IMR-90 (cell line): Measurements from ENCODE around the gene RRM1.

Source experiments
- FOS ChIP-seq: fragments of 150-350 bp; IDR thresholded peaks from 2 replicates; pipeline ENCODE4 v1.6.1; 2016; ENCODE audit warnings: low read depth, low read length
- POLR2A ChIP-seq: IDR thresholded peaks from 2 replicates; pipeline ENCODE4 v1.6.1; 2012; ENCODE audit warnings: mild to moderate bottlenecking, low read depth, low read length
- RAD21 ChIP-seq: IDR thresholded peaks from 2 replicates; pipeline ENCODE4 v1.6.1; 2012; ENCODE audit warnings: low read length, improper control_type of control experiment
- RFX5 ChIP-seq: IDR thresholded peaks from 2 replicates; pipeline ENCODE4 v1.8.0; 2012; ENCODE audit warnings: low read depth, mild to moderate bottlenecking, low read length, moderate library complexity
- TF ChIP-seq, protein P1 (sequence below): conservative IDR thresholded peaks from 2 replicates; pipeline ENCODE4 v1.5.1; 2012; ENCODE audit warnings: mild to moderate bottlenecking, low read depth, low read length, improper control_type of control experiment
- TF ChIP-seq, protein P2 (sequence below): fragments of 150-350 bp; IDR thresholded peaks from 2 replicates; pipeline ENCODE4 v1.6.1; 2017; ENCODE audit warnings: mild to moderate bottlenecking, antibody characterized with exemption, low read length, low read depth

DNA sequence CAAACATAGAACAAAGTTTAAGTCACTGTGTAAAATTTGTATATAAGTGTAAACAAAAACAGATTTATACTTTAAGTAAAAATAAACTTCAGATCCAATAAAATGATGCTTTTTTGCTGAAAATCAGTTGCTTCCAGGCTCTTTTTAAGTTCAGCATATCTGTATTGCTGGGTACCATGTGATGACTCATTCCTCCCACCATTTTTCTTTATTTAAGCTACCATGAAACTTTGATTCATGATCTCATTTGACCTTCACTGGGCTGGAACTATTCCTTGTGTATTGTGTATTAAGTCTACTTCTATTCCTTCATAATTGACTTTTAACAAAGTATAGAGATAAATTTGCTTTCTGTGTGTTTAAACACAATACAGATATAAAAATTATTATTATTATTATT is 46.3 kb upstream of the RRM1 start:
- TF ChIP-seq, protein P1, sequence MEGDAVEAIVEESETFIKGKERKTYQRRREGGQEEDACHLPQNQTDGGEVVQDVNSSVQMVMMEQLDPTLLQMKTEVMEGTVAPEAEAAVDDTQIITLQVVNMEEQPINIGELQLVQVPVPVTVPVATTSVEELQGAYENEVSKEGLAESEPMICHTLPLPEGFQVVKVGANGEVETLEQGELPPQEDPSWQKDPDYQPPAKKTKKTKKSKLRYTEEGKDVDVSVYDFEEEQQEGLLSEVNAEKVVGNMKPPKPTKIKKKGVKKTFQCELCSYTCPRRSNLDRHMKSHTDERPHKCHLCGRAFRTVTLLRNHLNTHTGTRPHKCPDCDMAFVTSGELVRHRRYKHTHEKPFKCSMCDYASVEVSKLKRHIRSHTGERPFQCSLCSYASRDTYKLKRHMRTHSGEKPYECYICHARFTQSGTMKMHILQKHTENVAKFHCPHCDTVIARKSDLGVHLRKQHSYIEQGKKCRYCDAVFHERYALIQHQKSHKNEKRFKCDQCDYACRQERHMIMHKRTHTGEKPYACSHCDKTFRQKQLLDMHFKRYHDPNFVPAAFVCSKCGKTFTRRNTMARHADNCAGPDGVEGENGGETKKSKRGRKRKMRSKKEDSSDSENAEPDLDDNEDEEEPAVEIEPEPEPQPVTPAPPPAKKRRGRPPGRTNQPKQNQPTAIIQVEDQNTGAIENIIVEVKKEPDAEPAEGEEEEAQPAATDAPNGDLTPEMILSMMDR, result no peak
- TF ChIP-seq POLR2A (no peak), RAD21 (no peak), RFX5 (no peak), FOS (peak; percentile 73; the same call in 1 of the 2 replicates)
- TF ChIP-seq, protein P2, sequence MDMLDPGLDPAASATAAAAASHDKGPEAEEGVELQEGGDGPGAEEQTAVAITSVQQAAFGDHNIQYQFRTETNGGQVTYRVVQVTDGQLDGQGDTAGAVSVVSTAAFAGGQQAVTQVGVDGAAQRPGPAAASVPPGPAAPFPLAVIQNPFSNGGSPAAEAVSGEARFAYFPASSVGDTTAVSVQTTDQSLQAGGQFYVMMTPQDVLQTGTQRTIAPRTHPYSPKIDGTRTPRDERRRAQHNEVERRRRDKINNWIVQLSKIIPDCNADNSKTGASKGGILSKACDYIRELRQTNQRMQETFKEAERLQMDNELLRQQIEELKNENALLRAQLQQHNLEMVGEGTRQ, result no peak
